DOHH2 (cell line): ENCODE results near the gene COL23A1.

ENCODE experiments used
- CTCF ChIP-seq: fragments of 200-600 bp; sonication (generic); IDR thresholded peaks from one replicate; pipeline ENCODE4 v1.5.1; 2014; ENCODE audit warnings: antibody characterized with exemption, mild to moderate bottlenecking, low read depth, low read length; ENCODE audit not compliant: poor library complexity, severe bottlenecking
- EZH2phosphoT487 ChIP-seq: fragments of 200-600 bp; sonication (generic); IDR thresholded peaks from 2 replicates; pipeline ENCODE4 v1.6.1; 2017; ENCODE audit warnings: borderline replicate concordance, mild to moderate bottlenecking, antibody characterized with exemption, low read length, moderate library complexity, mixed read lengths

GRCh38 chr5:178202541-178202940 lies 387.7 kb downstream of the COL23A1 start:
- TF ChIP-seq CTCF = no peak
- no peak for TF ChIP-seq EZH2phosphoT487
